Stimulated activated CD4-positive, alpha-beta T cell treated with anti-CD3 and anti-CD28 coated beads, Interleukin-1b, Interleukin-23, amount 100 ng/mL, for 24 hours (primary cell): ENCODE measurements around the gene BRSK1.

Experiments
- DNase-seq, 4 experiments: peaks; one replicate each; pipeline ENCODE4 v3.0.0-alpha.2; 2020; ENCODE audit warnings: low read depth in 4 of 4, low spot score in 1 of 4

BRSK1 gene

DNA sequence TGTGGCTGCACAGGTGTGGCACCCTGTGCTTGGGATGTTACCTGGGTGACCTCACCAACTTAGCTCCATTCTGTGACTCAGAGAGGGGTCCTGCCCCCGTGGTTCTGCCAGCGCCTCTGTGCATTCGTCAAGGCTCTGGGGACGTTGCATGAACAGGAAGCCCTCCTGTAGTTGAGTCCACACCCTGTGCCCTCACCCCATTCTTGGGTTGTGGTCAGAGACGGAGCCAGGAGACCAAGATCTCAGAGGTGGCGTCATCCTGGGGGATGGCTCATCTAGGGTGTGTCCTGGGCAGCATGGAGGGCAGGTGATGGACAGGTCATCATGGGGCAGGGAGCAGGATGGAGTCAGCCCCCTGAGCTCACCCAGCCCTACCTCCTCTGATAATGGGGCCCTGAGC is 68.2 kb downstream of the BRSK1 start:
- DNase-seq, result no peak

DNA sequence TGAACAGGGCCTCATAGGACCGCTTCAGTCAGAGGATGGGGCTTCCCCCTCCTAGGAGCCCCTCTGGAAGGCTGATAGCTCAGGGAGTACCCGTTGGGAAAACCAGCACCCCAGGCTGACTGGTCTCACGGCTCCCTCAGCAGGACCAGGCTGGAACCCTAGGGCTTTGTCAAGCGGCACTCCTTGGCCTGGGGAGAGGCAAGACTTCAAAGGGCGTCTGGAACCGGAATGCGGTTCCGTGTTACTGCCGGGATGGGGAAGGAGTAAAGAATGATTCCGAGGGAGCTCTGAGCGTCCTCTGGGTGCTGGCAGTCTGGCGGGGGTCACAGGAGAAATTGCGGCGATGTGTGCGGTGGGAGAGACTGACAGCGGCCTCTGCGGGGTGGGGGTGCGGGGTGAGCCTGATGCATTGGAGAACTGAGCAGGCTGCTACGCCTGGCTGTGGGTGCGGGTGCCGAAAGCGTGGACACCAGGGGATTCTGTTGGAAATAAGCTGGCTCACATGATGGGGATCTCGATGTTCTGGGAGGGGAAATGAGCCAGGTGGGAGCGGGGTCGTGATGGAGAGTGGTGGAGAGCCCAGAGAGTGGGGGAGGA is 68.8 kb downstream of the BRSK1 start:
- no peak for DNase-seq

DNA sequence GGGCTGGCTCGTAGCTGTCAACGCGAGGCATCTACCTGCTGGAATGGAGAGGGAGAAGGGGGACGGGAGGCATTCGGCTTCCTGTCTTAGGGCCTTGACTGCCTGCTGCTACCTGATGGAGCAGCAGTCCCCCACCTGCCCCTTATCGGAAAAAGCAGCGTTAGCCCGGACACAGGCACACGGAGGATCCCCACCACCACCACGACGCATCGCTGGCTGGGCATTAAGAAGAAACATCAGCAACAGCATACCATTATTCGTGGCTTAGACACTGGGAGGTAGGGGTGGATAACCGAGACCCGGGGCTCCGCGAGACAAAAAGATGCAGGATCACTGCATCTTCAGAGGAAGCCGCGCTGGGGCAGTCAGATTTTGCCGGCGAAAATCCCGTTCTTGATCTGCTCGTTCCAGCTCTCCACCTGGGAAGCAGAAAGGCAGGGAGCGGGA is 69.6 kb downstream of the BRSK1 start:
- DNase-seq, result no peak

DNA sequence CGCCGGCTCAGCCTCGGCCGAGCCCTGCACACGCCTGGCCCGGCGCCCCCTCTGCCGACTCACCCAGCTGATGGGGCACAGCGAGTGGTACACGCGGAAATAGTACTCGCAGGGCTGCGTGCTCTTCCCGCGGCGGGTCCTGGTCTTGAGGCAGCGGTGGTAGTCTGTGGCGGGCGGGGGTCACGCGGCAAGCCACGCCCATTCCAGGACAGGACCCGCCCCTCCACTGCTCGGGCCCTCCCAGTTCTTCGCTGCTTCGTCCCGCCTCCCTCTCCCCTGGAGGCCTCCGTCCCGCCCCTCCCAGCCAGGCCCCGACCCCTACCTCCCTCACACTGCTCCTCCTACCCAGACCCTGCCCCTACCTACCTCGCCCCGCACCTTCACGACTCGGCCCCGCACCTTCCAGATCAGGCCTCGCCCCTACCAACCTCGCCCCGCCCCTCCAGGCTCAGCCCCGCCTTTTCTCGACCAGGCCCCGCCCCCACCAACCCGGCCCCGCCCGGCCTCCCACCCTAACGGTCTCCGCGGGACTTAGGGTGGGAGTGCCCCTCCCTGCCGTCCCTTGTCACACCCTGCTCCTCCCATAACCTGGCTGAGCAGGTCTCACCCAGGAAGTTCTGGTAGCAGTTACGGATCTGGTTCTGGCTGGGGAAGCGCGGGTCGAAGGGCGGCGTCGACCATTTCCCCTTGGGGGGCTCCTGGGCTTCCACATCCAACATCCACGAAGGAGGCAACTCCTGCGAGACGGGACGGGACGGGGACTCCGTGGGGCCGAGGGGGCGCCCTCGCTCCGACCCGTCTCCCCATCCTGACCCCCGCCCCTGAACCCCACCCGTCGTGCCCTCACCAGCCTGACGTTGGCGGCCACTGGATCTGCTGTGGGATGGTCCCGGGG is 70.3 kb downstream of the BRSK1 start:
- DNase-seq, result peak in 3 of 4 experiments; percentile 33 to 45 (median 41)

DNA sequence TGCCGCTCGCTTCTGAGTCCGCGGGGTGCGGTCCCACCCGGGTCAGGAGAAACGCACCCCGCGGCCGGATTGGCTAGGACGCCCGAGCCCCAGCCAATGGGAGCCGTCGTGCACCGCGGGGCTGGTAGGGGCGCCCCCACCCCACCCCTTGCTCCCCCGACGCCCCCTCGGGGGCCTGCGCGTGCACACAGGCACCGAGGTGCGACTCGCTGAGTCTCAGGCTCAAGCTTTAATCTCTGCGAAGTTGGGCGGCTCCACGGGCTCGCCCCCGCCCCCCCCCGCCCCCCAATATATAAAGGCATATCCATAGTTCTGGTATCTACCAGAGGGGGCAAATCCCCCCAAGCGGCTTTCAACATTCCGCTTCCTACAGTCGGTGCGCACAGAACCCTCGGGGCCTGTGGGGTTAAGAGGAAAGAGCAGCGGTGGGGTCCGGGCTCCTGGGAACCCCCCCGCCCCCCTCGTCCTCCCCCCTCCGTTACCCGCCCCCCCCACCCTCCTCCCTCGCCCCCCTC is 71.0 kb downstream of the BRSK1 start, which contains the start of gene COX6B2:
Gene COX6B2, minus strand, starts transcription at position 22 of the 515 bp plus-strand sequence. CDS start 198 bp downstream, outside the sequence.
- no peak for DNase-seq

DNA sequence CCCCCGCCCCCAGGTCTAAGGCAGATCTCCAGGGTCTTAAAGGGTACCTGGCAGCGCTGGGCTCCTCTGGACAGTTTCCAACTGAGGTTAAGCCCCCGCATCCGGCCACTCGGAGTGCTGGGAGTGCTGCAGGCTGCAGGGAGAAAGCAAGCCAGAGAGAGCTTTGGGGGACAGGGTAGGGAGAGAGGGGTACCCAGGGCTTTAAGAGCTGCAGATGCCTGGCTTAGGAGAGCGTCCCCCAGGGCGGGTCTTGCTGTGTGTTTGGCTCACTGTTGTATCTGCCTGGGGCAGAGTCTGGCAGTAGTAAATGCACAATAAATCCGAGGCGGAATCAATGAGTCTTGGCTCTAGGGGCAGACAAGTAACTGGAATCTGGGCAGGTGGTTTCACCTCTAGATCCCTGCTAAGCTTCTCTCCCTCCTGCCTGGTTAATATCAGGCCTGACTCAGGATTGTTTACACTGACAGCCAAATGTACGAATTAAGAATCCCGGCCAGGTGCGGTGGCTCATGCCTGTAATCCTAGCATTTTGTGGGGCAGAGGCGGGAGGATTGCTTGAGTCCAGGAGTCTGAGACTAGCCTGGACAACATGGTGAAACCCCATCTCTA is 71.5 kb downstream of the BRSK1 start:
- DNase-seq, result no peak

DNA sequence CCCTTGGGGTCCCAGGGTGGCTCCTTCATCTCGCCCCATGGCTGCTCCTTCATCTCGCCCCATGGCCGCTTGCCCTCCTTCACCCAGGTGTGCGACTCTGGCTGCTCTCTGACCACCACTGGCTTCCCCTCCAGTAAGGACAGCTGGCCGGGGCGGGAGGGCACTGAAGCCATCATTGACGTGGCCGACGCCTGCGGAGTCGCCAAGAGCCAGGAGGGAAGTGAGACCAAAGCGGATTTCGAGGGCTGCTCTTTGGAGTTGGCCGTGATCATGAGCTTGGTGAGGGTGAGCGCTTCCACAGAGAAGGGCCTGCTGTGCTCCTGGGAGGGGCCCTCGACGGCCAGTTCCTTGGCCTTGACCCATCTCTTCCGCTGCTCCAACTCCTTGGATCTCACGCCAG is 74.7 kb downstream of the BRSK1 start:
- DNase-seq, result no peak

DNA sequence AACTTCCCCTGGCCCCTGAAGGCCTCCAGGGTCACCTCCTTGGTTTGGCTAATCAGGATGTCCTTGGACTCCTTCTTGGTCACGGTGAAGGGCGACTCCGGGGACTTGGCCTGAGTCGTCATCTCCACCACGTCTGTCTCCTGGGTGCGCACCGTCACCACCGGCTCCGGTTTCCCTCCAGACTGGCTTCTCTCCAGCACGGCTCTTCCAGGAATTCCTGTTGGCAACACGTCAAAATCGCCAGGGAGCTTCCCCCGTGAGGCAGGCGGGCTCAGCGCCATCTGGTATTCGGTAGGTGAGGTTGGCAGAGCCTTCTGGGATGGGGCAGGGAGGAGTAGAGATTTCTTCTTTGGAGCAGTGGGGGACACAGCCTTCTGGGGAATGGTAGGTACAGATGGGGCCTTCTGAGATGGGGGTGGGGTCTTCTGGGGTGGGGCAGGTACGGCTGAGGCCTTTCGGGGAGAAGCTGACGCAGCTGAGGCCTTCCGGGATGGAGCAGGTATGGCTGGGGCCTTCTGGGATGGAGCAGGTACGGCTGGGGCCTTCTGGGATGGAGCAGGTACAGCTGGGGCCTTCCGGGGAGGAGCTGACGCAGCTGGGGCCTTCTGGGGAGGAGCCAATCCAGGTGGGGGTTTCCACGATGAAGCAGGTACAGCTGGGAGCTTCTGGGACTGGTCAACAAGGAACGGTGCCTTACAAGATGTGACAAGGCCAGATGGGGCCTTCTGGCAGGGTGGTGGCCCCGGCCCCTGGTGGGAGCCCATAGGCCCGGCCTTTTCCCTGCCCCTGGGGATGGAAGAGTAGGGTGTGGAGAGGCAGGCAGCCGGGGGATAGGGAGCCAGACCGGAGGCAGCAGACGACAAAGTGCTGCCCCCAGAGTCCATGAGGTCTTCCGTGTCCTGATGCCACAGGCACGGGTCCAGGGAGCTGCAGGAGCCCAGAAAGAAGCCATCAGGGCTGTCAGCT is 75.4 kb downstream of the BRSK1 start:
- no peak for DNase-seq

DNA sequence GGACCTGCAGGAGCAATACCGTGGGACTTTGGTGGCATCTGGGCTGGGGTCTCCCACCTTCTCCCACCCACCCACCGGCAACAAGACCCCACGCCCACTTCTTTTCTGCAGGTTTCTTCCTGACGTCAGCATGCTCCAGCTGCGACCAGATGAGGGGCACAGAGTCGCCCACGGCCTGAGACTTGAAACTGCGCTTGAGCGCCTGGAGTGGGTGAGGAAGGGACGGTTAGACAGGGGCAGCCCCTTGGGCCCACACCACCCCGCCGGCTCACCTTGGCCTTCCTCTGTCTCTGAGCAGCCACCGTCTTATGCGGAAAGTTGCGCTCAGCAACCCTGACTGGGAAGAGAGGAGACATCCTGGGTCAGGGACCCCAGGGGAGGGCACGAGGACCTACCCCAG is 77.1 kb downstream of the BRSK1 start:
- DNase-seq, result no peak
